Measurements from ENCODE around the gene UBC.

UBC gene

DNA sequence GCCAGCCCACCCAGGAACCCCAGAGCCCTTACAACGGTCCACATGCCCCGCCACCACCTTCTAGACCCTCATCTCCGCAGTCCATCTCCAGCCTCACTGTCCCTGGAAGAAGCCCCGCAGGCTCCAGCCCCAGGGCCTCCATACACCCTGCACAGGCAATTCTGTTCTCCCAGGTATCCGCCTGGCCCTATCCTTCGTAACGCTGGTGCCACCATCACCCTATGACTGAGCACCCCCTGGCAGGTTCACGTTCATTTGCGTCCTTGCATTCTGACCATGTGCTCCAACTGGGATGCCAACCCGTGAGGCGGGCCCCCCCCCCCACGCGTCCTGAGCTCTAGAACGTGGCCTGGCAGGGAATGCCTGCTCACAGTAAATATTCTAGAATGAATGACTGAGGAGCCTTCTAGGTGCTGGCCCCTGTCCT, 50.1 kb downstream of the UBC start:
- no peak for DNase-seq (ENCODE audit: low read depth)

DNA sequence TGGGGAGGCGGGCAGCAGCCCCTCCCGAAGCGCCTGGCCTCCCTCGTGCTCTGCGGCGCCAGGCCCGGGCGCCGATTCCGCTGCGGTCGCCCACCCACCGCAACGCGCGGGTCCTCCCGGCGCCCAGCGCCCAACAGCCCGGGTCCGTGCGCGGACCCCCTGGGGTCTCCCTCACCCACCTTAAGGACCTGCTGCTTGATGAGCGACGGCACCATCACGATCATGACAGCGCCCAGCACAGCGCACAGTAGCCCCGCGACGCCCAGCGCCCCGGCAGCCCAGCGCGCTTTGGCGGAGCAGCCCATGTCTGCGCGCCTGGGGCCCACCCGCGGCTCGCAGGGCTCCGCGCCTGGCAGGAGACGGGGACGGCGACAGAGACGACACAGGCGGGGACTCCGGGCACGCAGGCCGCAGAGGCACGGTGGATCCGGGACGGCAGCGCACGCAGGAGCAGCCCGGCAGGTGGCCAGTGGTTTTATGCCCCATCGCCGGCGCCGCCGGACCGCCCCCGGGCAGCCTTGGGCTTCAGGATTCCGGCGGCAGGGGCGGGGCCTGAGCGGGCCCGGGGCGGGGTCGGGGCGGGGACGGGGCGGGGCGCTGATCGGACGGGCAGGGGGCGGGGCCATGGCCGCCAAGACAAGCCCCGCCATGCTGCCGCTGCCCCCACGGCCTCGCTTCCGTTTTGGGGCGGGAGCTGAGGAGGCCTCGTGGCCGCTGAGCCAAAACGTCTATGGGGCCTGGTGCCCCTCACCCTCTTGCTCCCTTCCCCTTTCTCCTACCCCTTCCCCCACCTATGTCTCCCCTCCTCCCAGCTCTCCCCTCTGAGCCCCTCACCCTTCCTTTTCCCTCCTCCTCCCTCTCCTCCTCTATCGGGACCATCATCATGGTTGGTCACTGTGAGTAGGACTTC, 50.8 kb downstream of the UBC start, which contains the start of gene SCARB1:
TSS of gene SCARB1 (minus strand) at position 449 of the 910 bp plus-strand sequence. CDS start at position 305, 144 bp downstream.
- DNase-seq (ENCODE audit: low read depth) = peak; percentile 67

DNA sequence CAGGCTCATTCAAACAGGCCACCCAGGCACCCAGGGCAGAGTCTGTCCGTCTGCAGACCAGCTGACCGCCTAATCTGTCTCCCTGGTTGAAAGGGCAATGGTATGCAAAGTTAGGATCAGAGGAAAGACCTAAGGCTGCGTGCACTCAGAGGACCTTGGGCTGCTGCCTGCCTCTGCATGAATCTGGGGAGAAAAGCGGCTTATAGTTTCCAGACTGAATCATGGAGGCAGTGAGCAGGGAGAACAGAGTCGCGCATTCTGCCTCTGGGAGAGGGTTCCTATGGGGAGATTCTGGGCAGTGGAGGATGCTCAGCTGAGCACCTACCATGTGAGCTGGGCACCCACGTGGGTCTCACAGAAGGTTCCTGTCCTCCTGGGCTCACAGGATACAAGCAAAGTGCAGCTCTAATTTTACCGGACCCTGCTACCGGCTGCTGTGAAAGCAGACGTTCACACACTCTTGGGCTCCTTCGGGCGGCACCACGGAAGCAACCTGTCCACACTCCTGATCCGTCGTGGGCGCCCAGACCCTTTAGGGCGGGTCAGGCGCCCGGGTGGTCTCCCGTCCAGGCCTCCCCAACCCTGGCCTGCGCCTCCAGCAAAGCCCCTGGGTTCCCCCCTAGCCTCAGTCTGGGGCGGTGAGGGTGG, 51.6 kb downstream of the UBC start:
- DNase-seq (ENCODE audit: low read depth) = no peak

DNA sequence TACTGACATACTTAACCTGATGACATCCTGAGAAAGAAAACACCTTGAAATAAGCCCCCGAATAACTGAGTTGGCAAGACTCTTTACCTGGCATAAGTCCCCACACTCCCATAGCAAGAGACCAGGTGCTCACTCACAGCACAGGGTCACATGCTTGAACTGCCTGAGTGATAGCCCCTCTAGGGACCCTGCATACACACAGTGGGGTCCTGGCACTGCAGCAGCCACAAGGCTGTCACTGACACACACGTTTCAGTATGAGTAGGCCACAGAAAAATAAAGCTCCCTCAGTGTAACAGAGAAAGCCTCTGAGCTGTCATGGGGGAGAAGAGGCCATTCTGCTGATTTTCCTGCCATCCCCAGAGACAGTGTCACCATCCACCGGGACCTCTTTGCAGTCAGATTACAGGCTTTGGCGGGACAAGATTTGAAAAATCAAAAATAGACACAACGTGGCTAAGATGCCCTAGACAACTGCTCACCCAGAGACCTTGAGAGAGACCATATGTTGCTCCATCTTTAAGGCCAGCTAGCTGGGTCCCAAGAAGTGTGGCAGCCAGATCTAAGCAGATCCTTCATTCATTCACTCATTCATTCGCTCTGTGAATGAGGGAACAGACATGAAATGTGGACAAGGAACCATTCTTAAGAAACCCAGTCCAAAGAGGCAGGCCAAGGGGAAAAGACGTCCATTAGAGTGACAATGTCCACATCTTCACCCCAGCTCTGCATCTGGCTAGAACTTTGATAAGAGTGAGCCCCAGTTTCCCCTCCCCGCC, 52.4 kb downstream of the UBC start:
- DNase-seq (ENCODE audit: low read depth) = no peak

Measured in stimulated activated CD8-positive, alpha-beta memory T cell treated with anti-CD3 and anti-CD28 coated beads, Interleukin-15, amount 100 ng/mL, for 24 hours (primary cell).